SU-DHL-6 (cell line): ENCODE data around the gene STARD3.

Experiments used
- CTCF ChIP-seq: fragments of 200-600 bp; sonication (generic); IDR thresholded peaks from one replicate; pipeline ENCODE4 v1.5.1; 2017; ENCODE audit warnings: antibody characterized with exemption, mild to moderate bottlenecking, low read length, moderate library complexity; ENCODE audit not compliant: insufficient read depth, poor library complexity, severe bottlenecking
- EZH2phosphoT487 ChIP-seq: fragments of 200-600 bp; sonication (generic), shearing (Covaris generic); conservative IDR thresholded peaks from 2 replicates; pipeline ENCODE4 v1.6.1; 2018; ENCODE audit warnings: mild to moderate bottlenecking, antibody characterized with exemption, low read length, moderate library complexity, mixed read lengths

- TF ChIP-seq CTCF (no peak), EZH2phosphoT487 (no peak)
Observed at GRCh38 chr17:39659279-39660010, 22.5 kb downstream of the STARD3 start.
